ENCODE data around the gene QRFP. TPM values are rescaled to one million over a fixed set of nuclear protein-coding genes. Genes with fewer than 3 reads are reported as not detected.

QRFP gene
- polyA plus RNA-seq, 1 donor from 2014 or later = not detected

GRCh38 chr9:130902204-130903185 lies 5.9 kb upstream of the QRFP start:
- no peaks in the 10 kb centered on the region for H3K9me3 ChIP-seq (ENCODE audit: low read length)
- no peak for TF ChIP-seq EP300 (conservative IDR thresholded peaks at IDR 0.05; ENCODE audit: poor library complexity, severe bottlenecking)
- no peak for TF ChIP-seq SMC3 (conservative IDR thresholded peaks at IDR 0.05; ENCODE audit: poor library complexity)
- no peak for TF ChIP-seq POLR2AphosphoS5 (IDR thresholded peaks at IDR 0.05)
- no peak for TF ChIP-seq REST (IDR thresholded peaks at IDR 0.05; ENCODE audit: borderline replicate concordance)
- TF ChIP-seq CTCF (IDR thresholded peaks at IDR 0.05; ENCODE audit: poor library complexity, severe bottlenecking) = no peak
- TF ChIP-seq EZH2 (IDR thresholded peaks at IDR 0.05; ENCODE audit: borderline replicate concordance, insufficient read depth, low read length, poor library complexity, severe bottlenecking) = no peak
- no peak for TF ChIP-seq MXI1 (conservative IDR thresholded peaks at IDR 0.05; ENCODE audit: poor library complexity, severe bottlenecking)
- H3K9me2 ChIP-seq (ENCODE audit: insufficient read depth, low read length) = no peaks in the 10 kb centered on the region
- H3K27ac ChIP-seq (ENCODE audit: low read length) = no peak overlapping the region
- H3K9ac ChIP-seq (ENCODE audit: low read length) = no peak overlapping the region
- no peaks in the 10 kb centered on the region for H3K36me3 ChIP-seq (ENCODE audit: insufficient read depth, low read length)
- no peak overlapping the region for H2AFZ ChIP-seq (ENCODE audit: low read depth, low read length)
- no peak overlapping the region for H3K4me3 ChIP-seq (ENCODE audit: low read length)
- no peak overlapping the region for H3K4me2 ChIP-seq (ENCODE audit: low read length)
- no peaks in the 10 kb centered on the region for H3K79me2 ChIP-seq (replicated peaks; ENCODE audit: insufficient read depth, low read length)
- H4K20me1 ChIP-seq (ENCODE audit: insufficient read depth) = no peaks in the 10 kb centered on the region
- no peaks in the 10 kb centered on the region for H3K27me3 ChIP-seq (ENCODE audit: insufficient read depth, low read depth, low read length)
- no peaks in the 10 kb centered on the region for H3F3A ChIP-seq (ENCODE audit: insufficient read depth, low read length, poor library complexity, severe bottlenecking)

- Histone ChIP-seq H4K20me1 (ENCODE audit: insufficient read depth) (no peaks in the 10 kb centered on the region), H3K4me3 (ENCODE audit: low read length) (no peak overlapping the region), H3K36me3 (ENCODE audit: insufficient read depth, low read length) (no peaks in the 10 kb centered on the region), H3K79me2 (replicated peaks; ENCODE audit: insufficient read depth, low read length) (no peaks in the 10 kb centered on the region), H3K9me2 (ENCODE audit: insufficient read depth, low read length) (no peaks in the 10 kb centered on the region), H3F3A (ENCODE audit: insufficient read depth, low read length, poor library complexity, severe bottlenecking) (no peaks in the 10 kb centered on the region), H3K4me2 (ENCODE audit: low read length) (no peak overlapping the region), H3K27ac (ENCODE audit: low read length) (no peak overlapping the region), H2AFZ (ENCODE audit: low read depth, low read length) (no peak overlapping the region), H3K9me3 (ENCODE audit: low read length) (no peaks in the 10 kb centered on the region), H3K27me3 (ENCODE audit: insufficient read depth, low read depth, low read length) (no peaks in the 10 kb centered on the region), H3K9ac (ENCODE audit: low read length) (no peak overlapping the region)
- TF ChIP-seq EZH2 (IDR thresholded peaks at IDR 0.05; ENCODE audit: borderline replicate concordance, insufficient read depth, low read length, poor library complexity, severe bottlenecking) (no peak), REST (IDR thresholded peaks at IDR 0.05; ENCODE audit: borderline replicate concordance) (no peak), SMC3 (conservative IDR thresholded peaks at IDR 0.05; ENCODE audit: poor library complexity) (no peak), TAF1 (IDR thresholded peaks at IDR 0.05; ENCODE audit: low read depth) (no peak), POLR2AphosphoS5 (IDR thresholded peaks at IDR 0.05) (no peak), MXI1 (conservative IDR thresholded peaks at IDR 0.05; ENCODE audit: poor library complexity, severe bottlenecking) (no peak), EP300 (conservative IDR thresholded peaks at IDR 0.05; ENCODE audit: poor library complexity, severe bottlenecking) (no peak), CTCF (IDR thresholded peaks at IDR 0.05; ENCODE audit: poor library complexity, severe bottlenecking) (no peak), RAD21 (conservative IDR thresholded peaks at IDR 0.05) (no peak)
Measured at GRCh38 chr9:130901498-130902203, 5.0 kb upstream of the QRFP start.

All from neural cell (in vitro differentiated cells).